Endothelial cell of umbilical vein (primary cell): ENCODE results near the gene SLC15A3.

Source experiments
- EZH2 ChIP-seq: IDR thresholded peaks from 2 replicates; pipeline ENCODE4 v1.6.1; 2012; ENCODE audit warnings: borderline replicate concordance, low read depth, mild to moderate bottlenecking, moderate library complexity, low read length, inconsistent platforms; ENCODE audit not compliant: severe bottlenecking
- JUN ChIP-seq: IDR thresholded peaks from 2 replicates; pipeline ENCODE4 v1.6.1; 2011; ENCODE audit warnings: borderline replicate concordance, low read depth; ENCODE audit not compliant: insufficient read length, insufficient read depth
- MYC ChIP-seq: IDR thresholded peaks from one replicate; pipeline ENCODE4 v1.6.1; 2011; ENCODE audit warnings: mild to moderate bottlenecking, low read depth, low read length
- POLR2A ChIP-seq: IDR thresholded peaks from 2 replicates; pipeline ENCODE4 v1.6.1; 2012; ENCODE audit warnings: low read depth, mild to moderate bottlenecking, control low read depth, low read length
- POLR2AphosphoS5 ChIP-seq: IDR thresholded peaks from 2 replicates; pipeline ENCODE4 v1.6.1; 2012; ENCODE audit warnings: low read depth, mild to moderate bottlenecking, control low read depth, low read length, moderate library complexity; ENCODE audit not compliant: insufficient read depth
- TF ChIP-seq, protein P1 (sequence below), 2 donors: IDR thresholded peaks; 1 replicate in 1 of 2; 2 replicates in 1 of 2; pipeline ENCODE4 v1.5.1; 2011; ENCODE audit warnings: low read length in 2 of 2, mild to moderate bottlenecking in 2 of 2, moderate library complexity in 2 of 2, control low read depth in 1 of 2, inconsistent platforms in 1 of 2, low read depth in 1 of 2; ENCODE audit not compliant: insufficient read depth in 1 of 2; ENCODE audit errors: extremely low read depth in 1 of 2
- TF ChIP-seq, protein P2 (sequence below): IDR thresholded peaks from 2 replicates; pipeline ENCODE4 v1.6.1; 2011; ENCODE audit not compliant: insufficient read depth, insufficient read length

DNA sequence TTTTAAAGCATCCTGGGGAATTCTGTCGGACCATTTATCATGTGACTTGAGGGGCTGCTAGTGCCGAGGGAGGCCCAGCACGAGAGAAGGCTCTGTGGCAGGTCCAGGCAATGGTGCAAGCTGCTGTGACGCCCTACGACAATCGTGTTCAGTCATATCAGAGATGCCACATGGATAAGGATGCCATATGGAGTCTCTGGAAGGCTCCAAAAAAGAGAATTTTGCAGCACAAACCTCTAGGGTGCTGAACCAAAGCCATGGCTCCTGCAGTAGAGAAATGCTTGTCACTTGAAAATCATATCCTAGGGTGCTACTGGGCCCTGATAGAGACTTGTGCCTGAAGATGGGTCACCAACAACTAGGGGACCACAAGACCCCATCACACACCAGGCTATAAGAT, 12.8 kb upstream of the SLC15A3 start:
- TF ChIP-seq MYC (no peak), POLR2A (no peak), POLR2AphosphoS5 (no peak), JUN (no peak), EZH2 (no peak)
- TF ChIP-seq, protein P1, sequence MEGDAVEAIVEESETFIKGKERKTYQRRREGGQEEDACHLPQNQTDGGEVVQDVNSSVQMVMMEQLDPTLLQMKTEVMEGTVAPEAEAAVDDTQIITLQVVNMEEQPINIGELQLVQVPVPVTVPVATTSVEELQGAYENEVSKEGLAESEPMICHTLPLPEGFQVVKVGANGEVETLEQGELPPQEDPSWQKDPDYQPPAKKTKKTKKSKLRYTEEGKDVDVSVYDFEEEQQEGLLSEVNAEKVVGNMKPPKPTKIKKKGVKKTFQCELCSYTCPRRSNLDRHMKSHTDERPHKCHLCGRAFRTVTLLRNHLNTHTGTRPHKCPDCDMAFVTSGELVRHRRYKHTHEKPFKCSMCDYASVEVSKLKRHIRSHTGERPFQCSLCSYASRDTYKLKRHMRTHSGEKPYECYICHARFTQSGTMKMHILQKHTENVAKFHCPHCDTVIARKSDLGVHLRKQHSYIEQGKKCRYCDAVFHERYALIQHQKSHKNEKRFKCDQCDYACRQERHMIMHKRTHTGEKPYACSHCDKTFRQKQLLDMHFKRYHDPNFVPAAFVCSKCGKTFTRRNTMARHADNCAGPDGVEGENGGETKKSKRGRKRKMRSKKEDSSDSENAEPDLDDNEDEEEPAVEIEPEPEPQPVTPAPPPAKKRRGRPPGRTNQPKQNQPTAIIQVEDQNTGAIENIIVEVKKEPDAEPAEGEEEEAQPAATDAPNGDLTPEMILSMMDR (IDR thresholded peaks at IDR 0.05; ENCODE audit: extremely low read depth in 1 of 2, insufficient read depth in 1 of 2, low read depth in 1 of 2, low read length in 2 of 2), result no peak
- TF ChIP-seq, protein P2, sequence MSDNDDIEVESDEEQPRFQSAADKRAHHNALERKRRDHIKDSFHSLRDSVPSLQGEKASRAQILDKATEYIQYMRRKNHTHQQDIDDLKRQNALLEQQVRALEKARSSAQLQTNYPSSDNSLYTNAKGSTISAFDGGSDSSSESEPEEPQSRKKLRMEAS, result no peak
